Fibroblast of the conjunctiva (primary cell): ENCODE measurements around the gene C4orf51.
A peak's percentile ranks its signal among the peaks of the same experiment; 100 is the strongest.

Experiments used
- DNase-seq: peaks from one replicate; pipeline ENCODE4 v3.0.0-alpha.2; 2010; ENCODE audit warnings: low read depth

C4orf51 gene

DNA sequence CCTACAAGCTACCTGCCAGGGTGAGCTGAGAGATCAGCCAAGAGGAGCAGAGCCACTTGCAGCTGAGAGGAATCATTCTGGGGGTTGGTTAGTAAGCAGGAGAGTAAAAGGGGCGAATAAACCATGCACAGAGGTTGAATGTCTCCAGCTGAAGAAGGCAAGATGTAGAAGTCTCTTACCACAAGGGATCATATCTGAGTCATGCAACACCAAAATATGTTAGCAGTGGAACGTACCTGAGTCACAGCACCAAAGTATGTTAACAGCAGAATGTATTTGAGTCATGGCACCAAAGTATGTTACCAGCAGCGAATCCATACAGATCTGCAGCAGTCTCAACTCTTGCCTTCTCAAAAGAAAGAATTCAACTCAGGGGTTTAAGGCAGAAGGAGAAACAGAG lies 29.9 kb downstream of the C4orf51 start:
- DNase-seq = peak; percentile 87

GRCh38 chr4:145716200-145716599 lies 36.3 kb downstream of the C4orf51 start:
- no peak for DNase-seq

DNA sequence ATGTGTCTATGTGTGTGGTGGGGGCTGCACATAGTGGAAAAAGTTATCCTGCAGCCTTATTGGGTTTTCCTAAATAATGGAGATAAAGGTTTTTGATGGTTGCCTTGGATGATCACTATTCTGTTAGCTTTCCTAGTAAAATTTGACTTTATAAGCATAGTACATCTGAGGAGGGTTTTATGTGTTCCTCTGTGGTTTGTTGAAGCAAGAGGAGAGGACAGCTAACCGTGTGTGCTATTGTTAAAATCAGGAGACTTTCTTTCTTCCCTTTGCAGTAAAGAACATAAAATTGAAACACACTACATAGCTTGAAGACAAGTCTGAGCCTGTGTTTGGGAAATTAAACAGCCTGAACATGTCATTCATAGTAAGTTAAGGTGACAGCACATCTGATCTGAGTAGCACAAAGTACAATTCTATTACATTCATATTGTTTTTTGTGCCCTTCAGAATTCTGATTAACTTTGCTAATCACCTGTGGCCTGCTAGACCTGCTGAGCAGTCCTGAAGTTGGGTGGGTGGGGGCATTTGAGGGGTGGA lies 36.8 kb downstream of the C4orf51 start:
- no peak for DNase-seq

GRCh38 chr4:145719752-145720624 lies 40.0 kb downstream of the C4orf51 start:
- no peak for DNase-seq

GRCh38 chr4:145720656-145721055 lies 40.7 kb downstream of the C4orf51 start:
- DNase-seq = no peak

DNA sequence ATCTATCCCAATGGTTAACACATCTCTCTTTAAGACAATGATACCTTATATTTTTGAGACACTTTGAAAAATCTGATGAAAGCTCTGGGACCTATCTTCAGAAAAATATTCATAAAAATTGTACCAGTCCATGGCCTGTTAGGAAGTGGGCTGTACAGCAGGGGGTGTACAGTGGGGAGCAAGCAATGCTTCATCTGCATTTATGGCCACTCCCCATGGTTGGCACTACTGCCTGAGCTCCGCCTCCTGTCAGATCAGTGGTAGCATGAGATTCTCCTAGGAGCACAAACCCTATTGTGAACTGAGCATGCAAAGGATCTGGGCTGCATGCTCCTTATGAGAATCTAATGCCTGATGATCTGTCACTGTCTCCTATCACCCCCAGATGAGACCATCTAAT lies 42.6 kb downstream of the C4orf51 start:
- DNase-seq = no peak

DNA sequence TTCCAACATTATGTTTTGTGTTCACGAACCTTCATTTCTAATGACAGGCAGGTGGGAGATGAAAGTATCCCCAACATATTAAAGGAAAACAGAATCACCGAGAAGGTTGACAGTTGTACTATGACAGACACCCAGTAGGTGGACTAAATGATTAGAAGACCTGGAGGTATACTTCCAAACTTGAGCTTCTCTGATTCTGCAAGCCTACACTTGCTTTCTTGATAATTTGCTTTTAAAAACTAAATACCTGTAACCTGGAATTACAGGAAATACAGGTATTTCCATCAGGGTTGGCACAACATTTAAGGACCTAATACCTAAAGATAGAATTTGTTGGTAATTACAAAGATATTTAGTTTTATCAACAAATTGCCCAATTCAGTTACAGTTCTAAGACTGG lies 43.4 kb downstream of the C4orf51 start:
- DNase-seq = no peak

GRCh38 chr4:145730026-145730425 lies 50.1 kb downstream of the C4orf51 start:
- no peak for DNase-seq

DNA sequence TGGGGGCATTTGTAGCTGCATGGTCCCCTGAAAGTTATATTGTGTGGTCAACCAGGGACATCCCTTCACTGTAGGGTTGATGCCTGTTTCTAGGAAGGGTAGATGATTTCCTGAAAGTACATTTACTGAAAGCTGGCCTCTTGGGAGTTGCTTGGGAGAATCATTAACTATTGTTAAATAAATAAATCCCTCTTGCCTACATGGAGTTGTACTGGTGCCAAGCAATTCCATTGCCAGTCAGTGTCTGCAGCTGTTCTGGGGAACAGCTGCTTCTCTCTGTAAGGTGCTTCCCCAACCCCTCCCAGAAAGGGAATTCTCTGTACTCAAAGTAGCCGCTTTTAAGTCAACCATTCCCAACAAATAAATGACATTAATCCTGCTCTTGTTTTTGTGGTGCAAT lies 51.1 kb downstream of the C4orf51 start:
- no peak for DNase-seq

DNA sequence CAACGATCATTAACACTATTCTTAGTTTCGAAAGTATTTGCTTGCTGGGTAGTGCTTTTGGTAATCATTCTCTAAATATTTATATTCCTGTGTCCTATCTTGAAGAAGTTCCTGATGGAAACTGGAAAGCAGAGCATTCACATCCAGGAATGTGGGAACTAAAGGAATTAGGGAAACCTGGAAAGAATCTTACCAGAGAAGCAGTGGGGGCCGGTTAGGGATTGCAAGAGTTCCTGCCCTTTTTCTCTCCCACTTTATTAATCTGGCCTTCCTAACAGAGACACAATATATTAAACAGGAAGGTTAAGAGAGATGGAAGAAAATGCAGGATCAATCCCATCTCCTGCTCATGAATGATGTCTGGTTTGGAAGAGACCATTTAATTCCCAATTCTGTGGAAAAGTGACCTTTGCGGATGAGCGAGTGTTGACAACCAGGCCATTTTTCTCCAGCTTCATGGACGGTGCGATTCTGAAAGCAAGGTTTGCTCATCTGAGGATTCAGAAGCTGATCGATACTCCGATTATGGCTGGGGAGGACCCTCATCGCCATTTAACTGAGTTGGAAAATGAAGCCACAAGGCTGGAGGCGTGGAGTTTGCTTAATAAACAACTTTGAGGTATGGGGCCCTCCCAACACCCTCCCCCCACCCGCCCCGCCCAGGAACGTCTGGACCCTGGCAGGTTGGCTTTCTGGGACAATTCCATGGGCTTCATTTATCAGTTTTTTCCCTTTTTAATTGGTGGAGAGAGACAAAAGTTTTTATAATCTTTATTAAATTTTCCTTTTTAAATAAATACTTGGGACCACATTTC lies 52.3 kb downstream of the C4orf51 start:
- DNase-seq = no peak

DNA sequence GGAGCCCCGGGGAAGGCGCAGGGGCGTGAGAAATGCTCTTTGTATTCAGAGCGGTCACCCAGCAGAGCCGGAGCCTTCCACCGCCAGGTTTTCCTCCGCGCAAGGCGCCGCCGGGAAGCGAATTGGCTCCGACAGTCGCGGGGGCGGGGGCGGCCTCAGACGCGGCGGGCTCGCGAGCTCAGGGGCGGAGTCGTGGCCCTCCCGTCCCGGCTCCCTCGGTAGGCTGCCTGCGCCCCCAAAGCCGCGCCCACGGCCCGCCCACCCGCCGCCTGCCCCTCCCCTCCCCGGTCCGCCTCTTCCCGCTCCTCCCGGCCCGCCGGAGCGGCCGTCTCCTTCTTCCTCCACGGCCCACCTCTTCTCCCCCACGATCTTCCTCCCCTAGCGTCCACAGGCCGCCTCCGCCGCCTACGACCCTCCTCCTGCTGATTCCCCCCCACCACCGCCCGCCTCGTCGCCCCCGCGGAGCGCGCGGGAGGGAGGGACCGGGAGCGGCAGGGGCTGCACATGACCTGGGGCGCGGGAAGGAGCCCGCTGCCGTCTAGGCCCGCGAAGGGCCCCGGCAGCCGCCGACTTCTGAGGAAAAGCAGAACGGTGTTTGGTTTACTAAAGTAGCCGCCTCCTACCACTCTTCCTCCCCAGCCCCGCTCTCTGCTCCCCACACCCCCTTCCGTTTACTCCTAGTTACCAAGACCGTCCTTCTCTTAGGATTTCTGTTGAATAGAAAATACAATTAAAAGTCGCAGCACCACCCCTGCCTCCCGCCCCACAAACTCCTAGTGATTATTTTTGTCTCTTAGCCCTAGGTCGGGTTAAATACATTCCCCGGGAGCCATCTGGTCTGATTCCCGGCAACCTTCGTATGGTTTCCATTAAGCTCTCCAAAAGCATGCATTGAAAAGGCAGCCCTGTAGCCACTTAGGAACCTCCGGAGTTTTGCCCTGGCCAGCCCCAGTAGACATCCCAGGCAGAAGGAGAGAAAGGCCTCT lies 53.2 kb downstream of the C4orf51 start:
- DNase-seq = peak; percentile 91

DNA sequence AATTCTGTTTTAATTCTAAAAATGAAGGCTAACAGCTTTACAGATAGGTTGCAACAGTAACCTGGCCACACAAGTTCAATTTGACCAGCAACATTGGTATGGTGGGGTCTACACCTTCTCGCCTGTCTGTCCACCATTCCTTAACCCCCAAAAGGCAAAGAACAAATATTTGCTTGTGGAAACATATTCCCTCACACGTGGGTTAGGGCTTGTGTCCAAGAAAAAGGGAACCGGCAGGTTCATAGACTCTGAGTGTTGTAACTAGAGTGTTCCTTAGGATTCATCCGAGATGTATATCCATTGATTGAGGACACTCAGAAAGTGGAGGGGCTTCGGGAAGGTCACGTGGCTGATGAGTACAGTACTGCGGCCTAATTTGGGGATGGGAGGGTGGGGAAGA lies 54.1 kb downstream of the C4orf51 start:
- DNase-seq = no peak

- DNase-seq = peak; percentile 96
Measured at GRCh38 chr4:145734576-145735346, 54.8 kb downstream of the C4orf51 start.

GRCh38 chr4:145735347-145735675 lies 55.4 kb downstream of the C4orf51 start:
- DNase-seq = peak; percentile 78

DNA sequence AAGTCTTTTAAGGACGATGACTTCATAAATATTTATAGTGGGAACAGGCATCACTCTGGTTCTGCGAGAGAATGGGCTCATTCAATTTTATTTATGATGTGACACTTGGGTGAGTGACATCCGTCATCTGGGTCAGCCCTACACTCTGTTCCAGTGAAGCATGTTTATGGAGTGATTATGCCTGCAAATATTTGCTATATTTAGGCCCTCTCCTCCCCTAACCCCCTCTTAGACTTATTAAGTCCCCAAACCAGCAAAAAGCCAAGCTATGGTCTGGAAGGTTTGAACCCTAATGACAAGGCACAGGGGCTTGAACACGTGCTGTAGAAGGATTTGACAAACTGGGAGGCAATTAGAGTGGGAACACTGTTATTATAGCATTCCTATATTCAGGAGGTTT lies 55.9 kb downstream of the C4orf51 start:
- no peak for DNase-seq

DNA sequence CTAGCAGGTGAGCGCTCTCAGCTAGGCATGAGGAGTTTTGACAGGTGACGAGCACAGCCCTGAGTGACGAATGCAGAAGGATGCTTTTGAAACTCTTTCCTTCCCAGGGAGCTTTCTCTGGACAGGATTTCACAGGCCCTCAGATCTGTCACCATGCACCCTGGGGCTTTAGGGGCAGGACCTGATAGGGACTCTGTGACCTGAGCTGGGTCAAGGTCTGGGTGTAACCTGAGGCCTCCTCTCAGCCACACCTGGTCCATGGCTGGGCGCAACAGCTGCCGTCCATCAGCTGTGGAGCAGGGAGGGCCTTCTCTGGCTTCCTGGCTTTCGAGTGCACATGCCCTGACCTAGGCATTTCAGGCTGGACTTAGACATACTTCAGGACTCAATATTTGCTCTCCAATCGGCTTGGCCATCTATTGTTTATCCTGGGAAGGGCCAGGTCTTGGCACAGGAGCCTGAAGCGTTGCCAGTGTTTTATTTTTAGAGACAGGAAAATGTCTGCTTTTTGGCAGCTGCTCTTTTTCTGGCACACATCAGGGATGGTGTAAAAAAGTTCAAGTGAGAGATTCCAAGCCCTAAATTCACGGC lies 56.4 kb downstream of the C4orf51 start:
- DNase-seq = peak; percentile 62

- no peak for DNase-seq
Measured at GRCh38 chr4:145739845-145740244, 59.9 kb downstream of the C4orf51 start.

DNA sequence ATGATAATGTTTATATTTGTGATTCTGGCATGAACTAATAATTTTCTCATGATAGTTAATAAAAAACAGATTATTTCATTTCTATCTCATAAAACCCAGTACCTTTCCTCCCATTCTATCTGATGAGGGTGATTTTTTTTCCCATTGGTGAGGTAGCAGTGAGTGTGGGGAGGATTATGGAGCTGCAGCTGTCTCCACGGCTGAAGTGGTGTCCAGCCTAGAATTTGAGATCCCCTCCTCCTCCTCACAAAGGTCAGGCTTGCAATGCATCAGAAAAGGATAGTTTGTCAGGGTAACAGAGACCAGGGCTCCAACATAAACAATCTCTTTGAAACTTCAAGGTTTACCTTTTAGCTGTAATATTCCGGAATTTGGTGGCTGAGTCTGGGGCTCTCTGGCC lies 60.9 kb downstream of the C4orf51 start:
- DNase-seq = no peak

DNA sequence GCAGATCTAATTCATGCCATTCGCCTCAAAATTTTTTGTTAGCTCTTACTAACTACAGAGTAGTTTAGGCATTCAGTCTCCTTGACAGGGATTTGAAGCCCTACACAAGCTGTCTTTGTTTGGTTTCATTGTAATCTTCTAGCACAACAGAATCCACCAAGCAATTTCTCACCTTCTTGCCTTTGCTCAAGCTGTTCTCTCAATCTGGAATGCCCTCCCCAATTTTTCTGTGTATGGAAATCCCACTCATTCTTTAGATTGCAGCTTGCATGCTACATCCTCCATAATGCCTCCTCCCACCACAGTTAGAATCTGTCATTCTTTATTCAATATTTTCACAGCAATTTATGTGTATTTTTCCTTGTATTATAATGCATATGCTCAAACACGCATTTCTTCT lies 63.7 kb downstream of the C4orf51 start:
- no peak for DNase-seq

DNA sequence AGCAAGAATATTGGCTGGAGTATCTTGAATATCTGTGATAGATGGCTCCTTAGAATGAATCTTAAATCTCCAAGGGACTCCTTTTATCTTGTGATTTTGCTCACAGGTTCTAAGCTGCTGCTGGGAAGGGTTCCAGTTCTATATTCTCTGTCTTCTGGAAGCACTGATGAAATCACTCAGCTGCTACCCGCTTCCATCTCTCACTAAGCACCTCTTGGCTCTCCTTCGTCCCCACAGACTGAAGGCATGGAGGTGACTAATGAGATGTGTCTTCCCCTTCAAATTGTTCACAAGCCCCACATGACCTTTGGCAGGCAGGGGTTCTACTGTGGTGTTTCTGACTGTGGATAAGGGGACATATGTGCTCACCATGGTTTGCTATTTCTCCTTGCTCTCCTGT lies 75.9 kb downstream of the C4orf51 start:
- no peak for DNase-seq

DNA sequence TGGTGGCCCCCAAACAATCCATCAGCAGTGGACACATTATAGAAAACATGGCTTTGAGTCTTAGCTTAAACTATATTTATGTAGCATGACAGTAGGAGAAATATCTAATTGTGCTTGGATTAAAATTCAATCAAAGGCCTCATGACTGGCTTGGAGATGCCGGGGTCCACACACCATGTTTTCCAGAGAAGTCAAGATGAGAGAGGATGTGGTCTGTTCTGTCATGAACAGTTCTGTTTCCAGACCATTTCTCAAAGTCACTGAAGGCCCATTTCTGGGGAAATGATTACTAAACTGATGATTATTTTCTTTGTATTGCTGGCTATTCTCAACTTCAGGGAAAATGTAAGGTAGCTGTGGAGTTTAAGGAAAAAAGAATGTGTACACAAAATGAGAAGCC lies 76.3 kb downstream of the C4orf51 start:
- DNase-seq = no peak
